ENCODE results near the gene GNG4. TPM values are rescaled to one million over a fixed set of nuclear protein-coding genes. Genes with fewer than 3 reads are reported as not detected.

Gene GNG4
- total and polyA plus RNA-seq, 3 donors from 2014 or later, result 2.9 to 3.3 (median 3.2) TPM

- Histone ChIP-seq H3K27ac (no peak overlapping the region), H3K4me3 (no peak overlapping the region), H3K27me3 (no peaks in the 10 kb centered on the region), H3K36me3 (ENCODE audit: low read depth, missing control alignments) (no peaks in the 10 kb centered on the region), H3K4me1 (peaks cover 17% of the 10 kb centered on the region), H3K9me3 (no peaks in the 10 kb centered on the region)
- TF ChIP-seq POLR2A (IDR thresholded peaks at IDR 0.05), result no peak
- TF ChIP-seq, protein P1, sequence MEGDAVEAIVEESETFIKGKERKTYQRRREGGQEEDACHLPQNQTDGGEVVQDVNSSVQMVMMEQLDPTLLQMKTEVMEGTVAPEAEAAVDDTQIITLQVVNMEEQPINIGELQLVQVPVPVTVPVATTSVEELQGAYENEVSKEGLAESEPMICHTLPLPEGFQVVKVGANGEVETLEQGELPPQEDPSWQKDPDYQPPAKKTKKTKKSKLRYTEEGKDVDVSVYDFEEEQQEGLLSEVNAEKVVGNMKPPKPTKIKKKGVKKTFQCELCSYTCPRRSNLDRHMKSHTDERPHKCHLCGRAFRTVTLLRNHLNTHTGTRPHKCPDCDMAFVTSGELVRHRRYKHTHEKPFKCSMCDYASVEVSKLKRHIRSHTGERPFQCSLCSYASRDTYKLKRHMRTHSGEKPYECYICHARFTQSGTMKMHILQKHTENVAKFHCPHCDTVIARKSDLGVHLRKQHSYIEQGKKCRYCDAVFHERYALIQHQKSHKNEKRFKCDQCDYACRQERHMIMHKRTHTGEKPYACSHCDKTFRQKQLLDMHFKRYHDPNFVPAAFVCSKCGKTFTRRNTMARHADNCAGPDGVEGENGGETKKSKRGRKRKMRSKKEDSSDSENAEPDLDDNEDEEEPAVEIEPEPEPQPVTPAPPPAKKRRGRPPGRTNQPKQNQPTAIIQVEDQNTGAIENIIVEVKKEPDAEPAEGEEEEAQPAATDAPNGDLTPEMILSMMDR (IDR thresholded peaks at IDR 0.05), result no peak
- intact Hi-C loops (cut with DNase I; ENCODE audit: low total_unique reads), result no loop called here
- WGBS, 2 donors, result 91 to 92% methylated on average over 10 of the region's 10 CpGs
- no peak for DNase-seq
These were observed 21.1 kb downstream of the GNG4 start for GRCh38 chr1:235628316-235629005.

- H3K4me3 ChIP-seq, result no peak overlapping the region
- no peaks in the 10 kb centered on the region for H3K36me3 ChIP-seq (ENCODE audit: low read depth, missing control alignments)
- H3K27ac ChIP-seq, result no peak overlapping the region
- H3K27me3 ChIP-seq, result no peaks in the 10 kb centered on the region
- WGBS, 2 donors, result 96 to 98% methylated on average over 4 of the region's 4 CpGs
- TF ChIP-seq, protein P1 (IDR thresholded peaks at IDR 0.05), result no peak
- TF ChIP-seq POLR2A (IDR thresholded peaks at IDR 0.05), result no peak
- DNase-seq, result no peak
- intact Hi-C loops (cut with DNase I; ENCODE audit: low total_unique reads), result no loop called here
- peaks cover 21% of the 10 kb centered on the region for H3K4me1 ChIP-seq
- no peaks in the 10 kb centered on the region for H3K9me3 ChIP-seq
These were observed 23.8 kb downstream of the GNG4 start for GRCh38 chr1:235625831-235626230.

DNA sequence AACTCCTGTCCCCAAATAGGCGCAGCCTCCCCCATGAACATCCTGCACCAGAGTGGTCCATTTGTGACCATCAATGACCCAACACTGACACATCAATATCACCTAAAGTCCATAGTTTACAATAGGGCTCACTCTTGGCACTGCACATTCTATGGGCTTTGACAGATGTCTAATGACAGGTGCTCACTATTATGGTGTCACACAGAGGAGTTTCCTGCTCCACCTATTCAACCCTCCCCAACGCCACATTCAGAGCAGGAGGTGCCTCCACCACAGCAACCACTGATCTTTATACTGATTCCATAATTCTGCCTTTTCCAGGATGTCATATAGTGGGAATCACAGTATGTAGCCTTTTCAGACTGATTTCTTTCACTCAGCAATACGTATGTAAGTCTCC lies 24.2 kb downstream of the GNG4 start:
- Histone ChIP-seq H3K4me3 (no peak overlapping the region), H3K36me3 (ENCODE audit: low read depth, missing control alignments) (no peaks in the 10 kb centered on the region), H3K9me3 (no peaks in the 10 kb centered on the region), H3K4me1 (peaks cover 21% of the 10 kb centered on the region), H3K27ac (peak overlapping the region in 1 of 2 donors; percentile 10), H3K27me3 (no peaks in the 10 kb centered on the region)
- 90 to 94% methylated on average over 3 of the region's 3 CpGs for WGBS, 2 donors
- no peak for DNase-seq
- TF ChIP-seq, protein P1 (IDR thresholded peaks at IDR 0.05), result no peak
- TF ChIP-seq POLR2A (IDR thresholded peaks at IDR 0.05), result no peak
- intact Hi-C loops (cut with DNase I; ENCODE audit: low total_unique reads), result no loop called here

DNA sequence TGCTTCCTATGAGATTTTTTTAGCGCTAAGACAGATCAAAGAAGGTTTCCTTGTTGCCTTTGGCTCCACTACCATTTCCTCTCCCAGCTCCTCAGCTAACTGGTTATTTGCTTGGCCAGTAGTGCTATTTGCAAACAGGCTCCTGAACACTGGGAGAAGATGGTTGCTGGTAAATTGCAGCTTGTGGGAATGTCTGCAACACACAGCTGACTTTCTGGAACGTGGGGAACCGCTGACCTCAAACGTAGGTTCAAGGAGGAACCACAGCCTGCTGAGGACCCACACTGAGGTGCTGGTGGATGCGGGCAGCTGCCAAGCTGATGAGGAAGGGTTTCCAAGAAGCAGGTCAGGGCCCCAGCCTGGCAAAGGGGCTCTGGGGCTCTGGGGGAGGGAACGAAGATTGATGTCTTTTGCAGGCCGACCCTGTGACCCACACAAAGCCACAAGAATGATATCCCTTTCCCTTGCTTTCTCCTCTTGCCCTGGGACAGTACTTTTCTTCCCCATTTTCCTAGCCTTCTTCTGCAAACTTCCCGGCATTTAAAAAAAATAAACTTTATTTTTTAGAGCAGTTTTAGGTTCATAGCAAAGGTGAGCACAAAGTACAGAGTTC lies 24.8 kb downstream of the GNG4 start:
- Histone ChIP-seq H3K9me3 (no peaks in the 10 kb centered on the region), H3K27me3 (no peaks in the 10 kb centered on the region), H3K4me3 (no peak overlapping the region), H3K27ac (peak overlapping the region in 1 of 2 donors; percentile 10), H3K36me3 (ENCODE audit: low read depth, missing control alignments) (no peaks in the 10 kb centered on the region), H3K4me1 (peaks cover 21% of the 10 kb centered on the region)
- 21 to 25% methylated on average over 8 of the region's 8 CpGs for WGBS, 2 donors
- TF ChIP-seq, protein P1 (IDR thresholded peaks at IDR 0.05), result no peak
- TF ChIP-seq POLR2A (IDR thresholded peaks at IDR 0.05), result no peak
- no peak for DNase-seq
- intact Hi-C loops (cut with DNase I; ENCODE audit: low total_unique reads), result no loop called here
